HL-60 (cell line): Measurements from ENCODE around the gene KLK1.

Experiments used
- CTCF ChIP-seq: IDR thresholded peaks from one replicate; pipeline ENCODE4 v1.5.1; 2011; ENCODE audit warnings: low read length, control low read depth, inconsistent platforms; ENCODE audit not compliant: insufficient read depth
- POLR2AphosphoS5 ChIP-seq: IDR thresholded peaks from 2 replicates; pipeline ENCODE4 v1.6.1; 2012; ENCODE audit warnings: low read depth
- SPI1 ChIP-seq: IDR thresholded peaks from 2 replicates; pipeline ENCODE4 v1.6.1; 2012; ENCODE audit warnings: low read depth, mild to moderate bottlenecking, borderline replicate concordance
- TF ChIP-seq, protein P1 (sequence below): IDR thresholded peaks from 2 replicates; pipeline ENCODE4 v1.6.1; 2012; ENCODE audit warnings: low read depth; ENCODE audit not compliant: insufficient replicate concordance

DNA sequence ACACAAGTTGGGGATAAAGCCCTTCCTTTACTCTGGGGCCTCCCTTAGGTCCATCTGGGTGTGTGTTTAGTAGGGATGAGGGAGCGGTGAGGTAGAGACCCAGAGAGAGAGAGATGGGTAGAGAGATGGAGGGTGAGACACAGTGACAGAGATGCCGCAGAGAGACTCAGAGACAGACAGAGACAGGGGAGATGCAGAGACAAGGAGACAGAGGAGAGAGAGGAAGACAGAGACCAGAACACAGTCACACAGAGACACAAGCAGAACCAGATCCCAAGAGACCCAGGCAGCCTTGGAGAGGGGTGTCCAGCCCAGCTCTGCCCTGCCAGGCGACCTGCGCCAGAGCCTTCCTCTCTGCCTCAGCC, 2.4 kb downstream of the KLK1 start:
- TF ChIP-seq POLR2AphosphoS5, result no peak
- TF ChIP-seq, protein P1, sequence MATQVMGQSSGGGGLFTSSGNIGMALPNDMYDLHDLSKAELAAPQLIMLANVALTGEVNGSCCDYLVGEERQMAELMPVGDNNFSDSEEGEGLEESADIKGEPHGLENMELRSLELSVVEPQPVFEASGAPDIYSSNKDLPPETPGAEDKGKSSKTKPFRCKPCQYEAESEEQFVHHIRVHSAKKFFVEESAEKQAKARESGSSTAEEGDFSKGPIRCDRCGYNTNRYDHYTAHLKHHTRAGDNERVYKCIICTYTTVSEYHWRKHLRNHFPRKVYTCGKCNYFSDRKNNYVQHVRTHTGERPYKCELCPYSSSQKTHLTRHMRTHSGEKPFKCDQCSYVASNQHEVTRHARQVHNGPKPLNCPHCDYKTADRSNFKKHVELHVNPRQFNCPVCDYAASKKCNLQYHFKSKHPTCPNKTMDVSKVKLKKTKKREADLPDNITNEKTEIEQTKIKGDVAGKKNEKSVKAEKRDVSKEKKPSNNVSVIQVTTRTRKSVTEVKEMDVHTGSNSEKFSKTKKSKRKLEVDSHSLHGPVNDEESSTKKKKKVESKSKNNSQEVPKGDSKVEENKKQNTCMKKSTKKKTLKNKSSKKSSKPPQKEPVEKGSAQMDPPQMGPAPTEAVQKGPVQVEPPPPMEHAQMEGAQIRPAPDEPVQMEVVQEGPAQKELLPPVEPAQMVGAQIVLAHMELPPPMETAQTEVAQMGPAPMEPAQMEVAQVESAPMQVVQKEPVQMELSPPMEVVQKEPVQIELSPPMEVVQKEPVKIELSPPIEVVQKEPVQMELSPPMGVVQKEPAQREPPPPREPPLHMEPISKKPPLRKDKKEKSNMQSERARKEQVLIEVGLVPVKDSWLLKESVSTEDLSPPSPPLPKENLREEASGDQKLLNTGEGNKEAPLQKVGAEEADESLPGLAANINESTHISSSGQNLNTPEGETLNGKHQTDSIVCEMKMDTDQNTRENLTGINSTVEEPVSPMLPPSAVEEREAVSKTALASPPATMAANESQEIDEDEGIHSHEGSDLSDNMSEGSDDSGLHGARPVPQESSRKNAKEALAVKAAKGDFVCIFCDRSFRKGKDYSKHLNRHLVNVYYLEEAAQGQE, result no peak
- no peak for TF ChIP-seq CTCF
- TF ChIP-seq SPI1, result no peak
